Retinal pigment epithelial cell (primary cell): ENCODE results near the gene EIF4A3.

Experiments
- DNase-seq: peaks from one replicate; pipeline ENCODE4 v3.0.0-alpha.2; 2010; ENCODE audit warnings: low read depth
- H3K4me3 ChIP-seq: 2 replicates; pipeline ENCODE4 v1.5.1; 2011; ENCODE audit warnings: mild to moderate bottlenecking, low read length, control low read depth, moderate library complexity
- CTCF ChIP-seq: conservative IDR thresholded peaks from 2 replicates; pipeline ENCODE4 v1.5.1; 2011; ENCODE audit warnings: low read depth, low read length, control low read depth, inconsistent platforms

The EIF4A3 gene

GRCh38 chr17:80173126-80173525 is 26.2 kb upstream of the EIF4A3 start:
- no peak for TF ChIP-seq CTCF
- H3K4me3 ChIP-seq: no peak overlapping the region
- no peak for DNase-seq

GRCh38 chr17:80171681-80172080 is 24.8 kb upstream of the EIF4A3 start:
- TF ChIP-seq CTCF: no peak

GRCh38 chr17:80169784-80170500 is 23.0 kb upstream of the EIF4A3 start, which contains the start of gene CARD14:
Gene CARD14 (plus strand): TSS chr17:80170030. CDS start chr17:80181439, 11,409 bp downstream.
- TF ChIP-seq CTCF: no peak
- no peak within 1 kb of the TSS for H3K4me3 ChIP-seq
- DNase-seq: no peak

More at GRCh38 chr17:80171681-80172080, 24.8 kb upstream of the EIF4A3 start:
- no peak for DNase-seq
- no peak overlapping the region for H3K4me3 ChIP-seq

- no peak for TF ChIP-seq CTCF
- H3K4me3 ChIP-seq: no peak overlapping the region
- DNase-seq: no peak
Measured at GRCh38 chr17:80169107-80169506, 22.2 kb upstream of the EIF4A3 start.

GRCh38 chr17:80168371-80168770 is 21.4 kb upstream of the EIF4A3 start:
- peak; percentile 62 for DNase-seq
- H3K4me3 ChIP-seq: no peak overlapping the region
- TF ChIP-seq CTCF: no peak

GRCh38 chr17:80166446-80166845 is 19.5 kb upstream of the EIF4A3 start:
- no peak for TF ChIP-seq CTCF
- DNase-seq: no peak
- no peak overlapping the region for H3K4me3 ChIP-seq

GRCh38 chr17:80164185-80164584 is 17.3 kb upstream of the EIF4A3 start:
- no peak for DNase-seq
- no peak overlapping the region for H3K4me3 ChIP-seq
- no peak for TF ChIP-seq CTCF
